ENCODE data around the gene NAALADL2. TPM values are rescaled to one million over a fixed set of nuclear protein-coding genes. Genes with fewer than 3 reads are reported as not detected.

Gene NAALADL2
- total RNA-seq, 1 donor from 2014 or later: 1.1 TPM

DNA sequence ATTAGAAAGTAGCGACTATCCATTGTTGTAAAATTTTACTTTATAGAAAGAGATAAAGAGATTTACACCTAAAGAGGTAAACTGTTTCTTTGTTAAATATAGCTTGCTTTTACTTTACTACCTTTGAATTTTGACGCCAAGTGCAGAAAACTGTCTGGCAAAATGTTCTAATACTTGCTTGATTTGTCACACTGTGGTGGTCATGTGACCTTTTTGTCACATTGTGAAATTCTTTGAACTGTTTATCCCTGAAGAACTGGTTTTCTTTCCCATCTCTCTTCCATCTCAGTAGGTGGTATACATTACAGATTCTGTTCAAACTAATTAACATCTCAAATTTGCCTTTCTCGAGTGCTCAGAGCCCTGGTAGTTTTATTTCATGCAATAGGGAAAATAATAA is 327.4 kb downstream of the NAALADL2 start:
- Histone ChIP-seq H3K4me3 (ENCODE audit: low read depth, low read length) (no peak overlapping the region), H3K27me3 (ENCODE audit: control insufficient read depth, insufficient read depth, low read length) (no peaks in the 10 kb centered on the region), H3K36me3 (ENCODE audit: control insufficient read depth, insufficient read depth, low read length) (no peaks in the 10 kb centered on the region)
- DNase-seq (ENCODE audit: low read depth): peak; percentile 35
- no peak for FAIRE-seq
- TF ChIP-seq, protein P1, sequence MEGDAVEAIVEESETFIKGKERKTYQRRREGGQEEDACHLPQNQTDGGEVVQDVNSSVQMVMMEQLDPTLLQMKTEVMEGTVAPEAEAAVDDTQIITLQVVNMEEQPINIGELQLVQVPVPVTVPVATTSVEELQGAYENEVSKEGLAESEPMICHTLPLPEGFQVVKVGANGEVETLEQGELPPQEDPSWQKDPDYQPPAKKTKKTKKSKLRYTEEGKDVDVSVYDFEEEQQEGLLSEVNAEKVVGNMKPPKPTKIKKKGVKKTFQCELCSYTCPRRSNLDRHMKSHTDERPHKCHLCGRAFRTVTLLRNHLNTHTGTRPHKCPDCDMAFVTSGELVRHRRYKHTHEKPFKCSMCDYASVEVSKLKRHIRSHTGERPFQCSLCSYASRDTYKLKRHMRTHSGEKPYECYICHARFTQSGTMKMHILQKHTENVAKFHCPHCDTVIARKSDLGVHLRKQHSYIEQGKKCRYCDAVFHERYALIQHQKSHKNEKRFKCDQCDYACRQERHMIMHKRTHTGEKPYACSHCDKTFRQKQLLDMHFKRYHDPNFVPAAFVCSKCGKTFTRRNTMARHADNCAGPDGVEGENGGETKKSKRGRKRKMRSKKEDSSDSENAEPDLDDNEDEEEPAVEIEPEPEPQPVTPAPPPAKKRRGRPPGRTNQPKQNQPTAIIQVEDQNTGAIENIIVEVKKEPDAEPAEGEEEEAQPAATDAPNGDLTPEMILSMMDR (IDR thresholded peaks at IDR 0.05; ENCODE audit: insufficient read depth, low read length, severe bottlenecking): no peak

DNA sequence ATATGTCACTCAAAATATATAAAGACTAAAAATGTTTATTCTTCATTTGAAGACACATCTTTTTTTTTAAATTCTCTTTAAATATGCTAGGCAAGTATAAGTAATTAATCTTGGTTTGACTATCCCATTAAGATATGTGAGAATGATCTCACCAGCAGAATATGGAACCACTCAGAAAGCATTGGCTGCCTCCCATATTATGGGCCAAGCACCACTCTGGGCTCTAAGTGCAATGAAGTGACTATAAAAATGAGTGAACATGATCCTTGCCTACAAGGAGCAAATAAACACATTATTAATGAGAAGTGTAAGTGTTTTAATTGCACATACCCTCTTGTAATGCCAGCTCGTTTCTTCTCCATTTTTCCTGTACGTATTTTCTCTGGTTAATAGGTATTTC is 328.5 kb downstream of the NAALADL2 start:
- Histone ChIP-seq H3K36me3 (ENCODE audit: control insufficient read depth, insufficient read depth, low read length) (no peaks in the 10 kb centered on the region), H3K4me3 (ENCODE audit: low read depth, low read length) (no peak overlapping the region), H3K27me3 (ENCODE audit: control insufficient read depth, insufficient read depth, low read length) (no peaks in the 10 kb centered on the region)
- DNase-seq (ENCODE audit: low read depth): no peak
- TF ChIP-seq, protein P1 (IDR thresholded peaks at IDR 0.05; ENCODE audit: insufficient read depth, low read length, severe bottlenecking): no peak
- FAIRE-seq: no peak

DNA sequence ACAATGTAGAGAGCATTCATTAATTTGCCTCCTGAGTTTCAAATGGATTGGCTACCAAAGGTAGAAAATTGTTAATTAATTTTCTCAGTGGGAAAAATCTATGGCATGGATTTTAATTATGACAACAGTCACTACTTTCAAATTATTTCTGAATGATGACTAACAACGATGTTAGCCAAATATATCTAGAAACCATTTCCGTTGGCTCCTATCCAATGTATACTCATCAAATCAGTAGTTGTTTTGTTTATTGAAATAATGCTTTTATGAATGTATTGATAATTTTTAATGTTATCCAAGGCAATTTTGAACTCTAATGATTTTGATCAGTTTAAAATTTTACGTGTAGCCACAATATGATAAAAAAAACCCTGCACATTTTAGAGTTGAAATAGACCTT is 333.4 kb downstream of the NAALADL2 start:
- peak; percentile 62 for DNase-seq (ENCODE audit: low read depth)
- H3K27me3 ChIP-seq (ENCODE audit: control insufficient read depth, insufficient read depth, low read length): no peaks in the 10 kb centered on the region
- TF ChIP-seq, protein P1 (IDR thresholded peaks at IDR 0.05; ENCODE audit: insufficient read depth, low read length, severe bottlenecking): no peak
- no peak for FAIRE-seq
- H3K4me3 ChIP-seq (ENCODE audit: low read depth, low read length): no peak overlapping the region
- H3K36me3 ChIP-seq (ENCODE audit: control insufficient read depth, insufficient read depth, low read length): no peaks in the 10 kb centered on the region

DNA sequence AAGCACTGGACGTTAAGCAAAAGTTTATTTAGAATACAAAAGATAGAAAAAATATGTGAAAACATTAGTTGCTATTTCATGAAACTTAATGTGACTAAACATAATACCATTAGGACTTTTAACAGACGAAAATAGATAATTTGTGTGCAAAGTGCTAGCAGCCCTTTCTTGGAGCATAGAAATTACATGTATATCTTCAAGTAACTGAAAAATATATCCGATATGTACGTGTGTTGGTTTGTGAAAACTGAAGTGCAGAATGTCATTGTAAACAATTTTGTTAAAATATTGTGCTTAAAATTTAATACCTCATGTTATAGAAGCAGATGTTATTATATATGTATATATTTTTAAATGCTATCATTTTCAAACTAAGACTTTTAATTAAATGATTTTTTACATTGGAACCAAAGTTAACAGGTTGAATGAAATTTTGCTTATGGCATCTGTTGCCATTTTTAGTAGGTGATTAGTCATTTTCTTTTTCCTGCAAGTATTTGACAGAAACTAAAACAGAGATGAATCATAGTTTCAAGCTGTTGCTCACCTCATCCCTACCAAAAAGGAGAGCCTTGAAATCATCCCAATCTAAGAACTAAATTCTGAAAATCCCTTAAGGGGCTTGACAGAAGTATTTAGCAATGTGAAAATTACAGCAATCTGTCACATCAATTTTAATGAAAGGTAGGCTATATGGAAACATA is 334.8 kb downstream of the NAALADL2 start:
- H3K36me3 ChIP-seq (ENCODE audit: control insufficient read depth, insufficient read depth, low read length): no peaks in the 10 kb centered on the region
- H3K4me3 ChIP-seq (ENCODE audit: low read depth, low read length): no peak overlapping the region
- TF ChIP-seq, protein P1 (IDR thresholded peaks at IDR 0.05; ENCODE audit: insufficient read depth, low read length, severe bottlenecking): no peak
- H3K27me3 ChIP-seq (ENCODE audit: control insufficient read depth, insufficient read depth, low read length): no peaks in the 10 kb centered on the region
- FAIRE-seq: no peak
- peak; percentile 97 for DNase-seq (ENCODE audit: low read depth)

DNA sequence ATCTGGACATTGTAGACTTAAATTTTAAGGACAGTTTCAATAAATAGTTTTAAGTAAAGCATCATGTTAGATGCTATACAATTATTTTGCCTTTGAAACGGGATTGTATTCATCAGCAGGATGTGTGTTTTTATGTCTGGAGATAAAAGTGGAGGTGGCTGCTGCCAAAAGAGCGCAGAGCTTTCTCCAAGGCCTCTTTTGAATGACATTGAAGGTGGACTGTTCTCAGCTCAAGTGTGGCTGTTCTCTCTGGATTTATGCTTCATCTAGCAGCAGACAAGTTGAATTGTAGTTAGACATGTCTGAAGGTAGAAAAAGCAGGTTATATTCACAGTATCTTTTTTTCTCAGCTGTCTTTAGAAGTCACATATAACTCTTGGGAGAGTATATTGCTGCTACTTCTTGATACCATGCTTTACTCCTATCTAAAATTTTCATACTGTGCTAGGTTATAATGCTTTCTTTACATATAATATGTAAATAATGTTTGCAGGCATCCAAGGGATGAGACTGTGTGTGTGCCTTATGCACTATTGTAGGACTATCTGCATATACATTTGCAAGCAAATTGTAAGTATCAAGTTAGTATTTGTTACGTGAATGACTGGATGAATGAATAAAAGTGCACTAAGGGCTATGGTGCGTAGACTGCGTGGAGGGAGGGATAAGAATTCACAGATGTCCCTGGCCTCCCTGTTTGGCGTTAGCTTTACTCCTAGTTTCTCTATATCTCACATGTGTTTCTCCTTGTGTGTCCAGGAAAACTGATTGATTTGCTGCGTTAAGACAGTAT is 340.1 kb downstream of the NAALADL2 start:
- DNase-seq (ENCODE audit: low read depth) (no peak), FAIRE-seq (no peak)
- TF ChIP-seq, protein P1 (IDR thresholded peaks at IDR 0.05; ENCODE audit: insufficient read depth, low read length, severe bottlenecking): no peak
- no peaks in the 10 kb centered on the region for H3K27me3 ChIP-seq (ENCODE audit: control insufficient read depth, insufficient read depth, low read length)
- H3K4me3 ChIP-seq (ENCODE audit: low read depth, low read length): no peak overlapping the region
- no peaks in the 10 kb centered on the region for H3K36me3 ChIP-seq (ENCODE audit: control insufficient read depth, insufficient read depth, low read length)

Data from bronchial epithelial cell (primary cell).